Activated gamma-delta T cell (primary cell): Measurements from ENCODE around the gene RPL31.

Experiments used
- DNase-seq: peaks from one replicate; lab custom pipeline; 2025; lab: John Stamatoyannopoulos, UW

Gene RPL31

DNA sequence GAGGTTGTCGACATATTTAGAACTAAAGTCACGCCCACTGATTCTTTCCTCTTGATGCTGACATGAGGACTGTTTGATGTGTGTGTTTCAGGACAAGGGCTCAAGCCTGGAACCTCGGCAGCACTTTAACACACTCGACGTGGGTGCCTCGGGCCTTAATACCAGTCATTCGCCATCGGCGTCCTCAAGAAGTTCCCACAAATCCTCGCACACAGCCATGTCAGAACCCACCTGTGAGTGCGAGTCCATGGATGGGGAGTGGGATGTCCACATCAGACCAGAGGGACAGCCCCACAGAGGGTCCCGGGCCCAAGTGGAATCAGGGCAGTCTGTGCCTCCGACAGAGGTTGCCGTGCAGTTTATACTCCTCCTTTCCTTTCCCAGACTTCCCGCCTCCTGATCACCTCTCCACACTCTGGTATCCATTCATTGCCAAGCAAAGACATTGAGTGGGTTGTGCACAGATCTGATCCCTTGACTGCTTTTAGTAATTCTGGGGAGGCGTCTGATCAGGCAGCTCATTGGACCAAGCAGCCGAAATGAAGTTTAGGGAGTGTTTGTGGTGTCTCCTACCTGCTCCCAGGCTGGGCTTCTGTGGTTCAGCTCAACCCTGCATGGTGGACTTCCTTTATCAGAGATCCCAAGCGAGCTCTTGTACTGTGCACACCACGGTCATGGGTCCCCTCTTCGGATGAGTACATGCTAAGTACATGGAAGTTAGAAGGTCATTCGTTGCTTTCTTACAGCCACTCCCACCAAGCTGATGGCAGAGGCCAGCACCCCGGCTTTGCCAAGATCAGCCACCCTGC lies 27.2 kb upstream of the RPL31 start:
- no peak for DNase-seq

DNA sequence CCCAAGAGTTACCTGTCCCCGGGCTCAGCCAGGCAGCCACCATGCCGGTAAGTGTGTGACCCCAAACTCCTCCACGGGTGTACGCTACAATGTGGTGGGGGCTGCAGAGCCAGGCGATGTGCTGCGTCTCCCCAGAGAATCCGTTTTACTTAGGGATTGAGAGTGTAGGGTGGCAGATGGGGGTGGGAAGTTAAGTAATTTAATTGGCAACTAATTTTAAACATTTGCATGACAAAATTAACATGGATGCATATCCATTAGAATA lies 26.6 kb upstream of the RPL31 start:
- no peak for DNase-seq

DNA sequence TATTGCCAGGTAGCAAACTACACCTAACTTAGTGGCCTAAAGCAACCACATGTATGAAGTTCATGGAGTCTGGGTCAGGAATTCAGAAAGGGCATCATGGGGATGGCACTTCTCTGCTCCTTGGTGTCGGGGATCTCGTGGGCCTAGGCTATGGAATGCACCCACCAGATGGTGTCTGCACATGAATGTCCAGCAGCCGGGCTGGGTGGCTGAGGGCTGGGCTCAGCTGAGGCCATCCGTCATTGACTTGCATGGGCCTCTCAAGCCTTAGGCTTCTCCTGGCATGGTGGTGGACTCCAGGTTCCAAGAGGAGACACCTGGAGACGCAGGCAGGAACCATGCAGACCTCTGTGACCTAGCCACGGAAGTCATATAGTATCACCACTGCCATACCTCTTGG lies 26.0 kb upstream of the RPL31 start:
- DNase-seq, result no peak

DNA sequence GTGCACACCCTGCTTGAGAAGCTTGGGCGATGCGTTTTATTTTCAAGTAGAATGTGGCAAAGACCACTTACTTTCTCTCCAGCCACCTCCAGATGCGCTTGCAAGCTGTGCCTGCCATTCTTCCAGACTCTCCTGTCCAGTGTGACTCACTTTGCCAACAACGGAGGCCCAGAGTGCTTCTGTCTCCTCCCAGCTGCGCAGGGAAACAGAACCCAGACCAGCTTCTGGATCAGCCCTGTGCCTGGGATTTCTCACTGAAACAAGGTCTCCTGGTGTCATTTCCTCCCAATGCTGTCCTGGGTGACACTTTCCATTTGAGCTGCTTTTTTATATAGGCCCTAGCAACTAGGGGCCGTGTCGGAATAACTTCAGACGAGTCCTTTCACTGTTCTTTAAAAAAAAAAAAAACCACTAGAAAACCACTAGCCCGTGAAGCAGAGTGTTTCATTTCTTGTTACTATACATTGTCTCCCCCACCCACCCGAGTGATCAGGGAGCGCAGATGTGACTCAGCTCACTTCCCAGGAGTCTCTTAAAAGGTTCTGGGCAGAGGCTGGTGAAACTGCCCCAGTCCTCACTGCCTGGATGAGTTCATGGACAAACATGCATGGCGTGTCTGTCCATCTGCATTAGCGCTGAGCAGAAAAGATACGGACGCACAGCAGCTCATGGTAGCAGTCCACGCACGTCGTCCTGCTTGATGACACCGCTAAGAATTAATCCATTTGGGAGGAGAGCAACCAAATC lies 25.3 kb upstream of the RPL31 start:
- DNase-seq, result no peak

DNA sequence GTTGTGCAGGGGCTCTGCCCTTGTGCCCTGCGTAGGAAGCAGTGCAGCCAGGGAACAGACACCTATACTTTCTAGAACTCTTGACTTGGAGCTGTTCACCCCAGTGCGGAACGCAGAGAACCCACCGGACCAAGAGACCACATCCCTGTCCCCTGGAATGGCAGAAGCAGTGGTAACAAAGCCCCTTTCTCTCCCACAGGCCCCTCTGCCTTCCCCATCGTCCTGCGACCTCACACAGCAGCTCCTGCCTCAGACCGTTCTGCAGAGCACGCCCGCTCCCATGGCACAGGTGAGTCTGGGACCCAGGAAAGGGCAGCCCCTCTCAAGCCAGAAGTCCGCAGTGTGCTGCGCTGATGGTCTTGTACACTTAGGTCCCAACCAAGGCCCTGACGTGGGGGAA lies 24.6 kb upstream of the RPL31 start:
- no peak for DNase-seq

DNA sequence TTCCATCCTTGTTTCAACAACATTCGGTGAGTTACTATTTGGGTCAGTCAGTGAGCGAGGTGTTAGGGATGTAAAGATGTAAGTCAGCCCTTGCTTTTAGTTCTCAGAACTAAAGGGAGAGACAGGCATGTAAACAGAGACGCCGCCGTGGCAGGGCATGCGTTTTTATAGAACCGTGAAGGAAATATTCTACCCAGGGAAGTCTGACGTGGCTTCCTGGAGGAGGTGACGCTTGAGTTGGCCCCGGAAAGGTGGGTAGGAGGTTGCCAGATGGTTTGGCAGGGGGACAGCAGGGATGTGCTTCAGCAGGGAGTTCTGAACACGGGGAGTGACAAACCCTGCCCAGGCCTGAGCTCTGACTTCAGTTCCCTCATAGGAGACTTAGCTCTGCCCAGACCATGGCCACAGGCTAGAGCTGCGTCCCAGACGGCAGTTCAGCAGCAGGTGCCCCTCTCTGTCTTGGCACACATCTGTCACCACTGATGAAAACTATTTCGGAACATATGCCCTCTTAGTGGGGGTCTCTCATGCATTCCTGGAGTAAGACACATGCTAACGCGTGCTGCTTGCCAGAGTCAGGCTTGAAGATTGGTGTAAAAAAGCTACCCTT lies 23.4 kb upstream of the RPL31 start:
- no peak for DNase-seq

DNA sequence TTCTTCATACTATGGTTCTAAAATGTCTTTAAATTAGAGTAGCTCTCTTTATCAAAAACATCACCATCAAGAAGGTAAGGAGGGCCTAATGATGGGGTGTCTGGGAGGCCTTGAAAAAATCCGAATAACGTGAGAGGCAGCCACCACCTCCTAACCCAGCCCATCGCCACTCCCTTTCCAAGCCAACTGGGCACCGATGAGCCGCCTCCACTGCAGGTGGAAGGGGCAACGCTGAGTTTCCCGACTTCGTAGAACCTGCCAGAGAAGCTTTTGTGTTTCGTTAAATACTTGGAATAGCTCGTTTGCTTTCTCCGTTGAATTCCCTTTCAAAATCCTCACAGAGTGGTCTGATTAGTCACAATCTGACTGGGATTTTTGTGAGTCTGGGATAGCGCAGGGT lies 22.0 kb upstream of the RPL31 start:
- no peak for DNase-seq

DNA sequence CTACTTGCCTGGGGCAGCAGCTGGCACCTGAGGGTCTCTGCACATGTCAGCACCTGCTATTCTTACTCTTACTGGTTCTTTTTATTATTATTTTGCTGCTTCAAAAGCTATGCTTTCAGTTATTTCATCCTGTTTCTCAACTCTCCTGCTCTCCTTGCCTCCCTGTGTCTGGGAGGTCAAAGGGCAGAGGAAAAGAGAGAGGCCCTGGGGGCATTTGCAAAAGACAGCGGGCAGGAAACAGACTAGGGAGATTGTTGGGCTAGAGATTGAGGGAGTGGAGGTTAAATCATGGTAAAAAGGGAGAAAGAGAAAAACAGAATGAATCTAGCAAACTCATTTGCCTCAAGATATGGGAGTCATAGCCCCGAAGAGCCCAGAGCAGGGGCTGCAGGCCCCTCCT lies 21.1 kb upstream of the RPL31 start:
- DNase-seq, result no peak

DNA sequence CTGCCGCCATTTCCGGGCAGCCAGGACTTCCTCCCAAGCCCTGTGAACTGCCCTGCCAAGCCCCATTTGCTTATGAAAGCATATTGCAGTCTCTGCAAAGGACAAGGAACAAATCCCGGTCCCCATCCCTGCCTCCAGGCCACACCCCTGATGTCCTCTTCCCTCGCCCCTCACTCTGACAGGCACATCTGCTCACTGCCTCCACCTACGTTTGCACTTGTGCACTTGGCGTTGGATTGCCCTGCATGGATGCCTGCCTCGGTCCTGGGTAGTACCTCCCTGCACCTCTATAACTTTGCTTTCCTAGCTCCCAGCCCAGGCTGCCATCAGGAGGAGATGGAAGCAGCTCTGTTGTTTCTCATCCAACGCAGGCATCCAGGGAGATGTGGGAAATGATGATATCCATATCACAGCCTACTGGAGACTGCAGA lies 19.6 kb upstream of the RPL31 start:
- no peak for DNase-seq

DNA sequence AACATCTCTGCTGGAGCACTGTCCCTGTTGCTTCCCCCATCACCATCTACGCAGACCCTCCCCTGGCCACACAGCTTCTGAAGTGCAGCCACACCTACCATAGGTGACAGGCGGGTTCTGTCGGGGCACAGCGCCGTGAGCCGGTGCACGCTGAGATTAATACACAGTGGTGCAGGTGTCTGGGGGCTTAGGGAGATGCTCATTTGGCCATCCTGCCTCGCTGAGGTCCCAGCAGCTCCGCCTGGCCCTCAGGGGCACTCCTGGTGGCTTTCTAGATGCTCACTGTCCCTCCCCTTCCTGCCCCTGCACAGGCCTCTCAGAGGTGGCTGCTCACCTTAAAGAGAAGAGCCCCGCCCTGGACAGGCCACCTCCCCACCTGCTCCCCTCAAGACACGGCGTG lies 18.9 kb upstream of the RPL31 start:
- DNase-seq, result no peak

DNA sequence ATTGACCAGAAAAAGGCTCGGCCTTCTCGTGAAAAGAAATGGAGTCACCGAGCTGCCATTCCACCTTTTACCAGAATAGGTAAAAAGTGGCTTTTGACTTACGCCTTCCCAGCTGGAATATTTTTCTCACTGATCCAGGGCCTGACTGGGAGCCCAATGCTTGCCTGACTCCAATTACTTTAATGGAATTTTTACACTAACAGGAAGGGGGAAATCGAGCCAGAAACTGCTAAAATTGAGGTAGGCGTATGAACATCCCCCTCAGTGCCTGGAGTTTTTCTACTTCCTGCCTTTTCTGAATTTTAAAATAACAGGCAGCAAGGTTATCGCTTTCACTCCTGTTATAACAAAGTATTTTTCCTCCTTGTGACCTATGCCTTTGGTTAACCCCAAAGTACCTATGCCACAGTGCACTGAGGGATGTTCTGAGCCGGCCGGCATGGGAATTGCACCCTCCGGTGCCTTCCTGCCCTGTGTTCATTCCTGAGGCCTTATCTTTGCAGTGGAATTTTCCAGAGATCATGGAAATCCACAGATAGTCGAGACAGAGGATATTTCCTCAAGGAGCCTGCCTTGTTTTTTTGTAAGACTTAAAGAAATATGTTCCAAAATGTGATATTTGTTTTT lies 18.3 kb upstream of the RPL31 start:
- DNase-seq, result no peak

DNA sequence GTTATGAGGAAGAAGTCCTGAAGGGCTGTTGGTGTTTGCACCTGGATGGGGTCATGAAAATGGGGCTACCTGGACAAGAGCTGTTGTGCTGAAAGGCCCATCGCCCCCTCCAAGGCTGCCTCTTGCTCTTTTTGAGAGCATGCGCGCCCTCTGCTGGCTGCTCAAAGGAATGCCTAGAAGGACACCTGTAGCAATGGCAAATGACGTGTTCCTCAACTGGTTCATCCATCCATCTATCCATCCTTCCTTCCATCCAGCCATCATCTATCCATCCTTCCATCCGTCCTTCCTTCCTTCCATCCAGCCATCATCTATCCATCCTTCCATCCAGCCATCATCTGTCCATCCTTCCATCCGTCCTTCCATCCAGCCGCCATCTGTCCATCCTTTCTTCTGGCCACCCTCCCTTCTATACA lies 17.2 kb upstream of the RPL31 start:
- DNase-seq, result no peak

DNA sequence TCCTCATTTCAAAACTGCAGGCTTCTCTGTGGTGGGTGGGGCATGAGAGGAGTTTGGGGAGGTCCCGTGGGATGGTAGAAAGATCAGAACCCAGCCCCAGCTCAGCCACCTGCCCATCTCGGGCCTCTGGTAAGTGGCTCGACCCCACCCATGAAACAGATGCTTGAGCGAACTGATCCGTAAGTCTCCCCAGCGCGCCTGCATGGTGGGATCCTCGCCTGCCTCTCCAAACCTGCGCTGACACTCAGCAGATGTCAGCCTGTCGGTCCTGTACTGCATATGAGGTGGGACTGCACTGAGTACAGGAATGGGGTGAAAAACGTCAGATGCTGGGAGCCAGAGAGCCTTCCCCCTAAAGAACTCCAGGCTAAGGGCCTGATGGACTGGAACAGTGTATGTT lies 15.9 kb upstream of the RPL31 start:
- no peak for DNase-seq

DNA sequence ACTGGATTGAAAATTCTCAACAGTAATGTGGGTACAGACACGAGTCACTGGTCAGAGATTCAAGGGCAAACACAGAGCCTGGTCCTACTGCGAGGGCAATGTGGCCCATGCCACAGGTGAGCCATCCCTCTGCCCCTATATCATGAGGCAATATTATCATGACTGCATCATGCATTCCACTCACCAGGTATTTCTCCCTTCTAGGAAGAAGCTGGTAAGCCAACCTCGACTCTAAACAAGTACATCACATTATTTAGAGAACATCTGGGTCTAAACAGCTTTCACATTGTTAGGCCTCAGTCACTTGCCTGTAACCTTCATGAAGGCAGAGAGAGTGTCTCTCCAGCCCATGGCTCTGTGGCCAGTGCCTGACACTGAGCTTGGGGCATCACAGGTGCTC lies 14.6 kb upstream of the RPL31 start:
- DNase-seq, result no peak

DNA sequence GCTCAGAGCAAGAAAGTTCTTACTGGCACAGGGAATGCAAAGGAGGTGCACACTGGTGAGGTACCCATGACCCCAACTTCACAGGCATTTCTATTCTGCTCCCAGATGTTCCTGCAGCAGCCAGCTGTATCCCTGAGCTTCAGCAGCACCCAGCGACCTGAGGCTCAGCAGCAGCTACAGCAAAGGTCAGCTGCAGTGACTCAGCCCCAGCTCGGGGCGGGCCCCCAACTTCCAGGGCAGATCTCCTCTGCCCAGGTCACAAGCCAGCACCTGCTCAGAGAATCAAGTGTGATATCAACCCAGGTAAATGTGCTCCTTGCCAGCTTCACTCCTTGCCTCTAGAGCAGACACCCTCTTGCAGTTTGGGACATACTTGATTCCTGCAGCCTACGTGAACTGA lies 14.1 kb upstream of the RPL31 start:
- no peak for DNase-seq

DNA sequence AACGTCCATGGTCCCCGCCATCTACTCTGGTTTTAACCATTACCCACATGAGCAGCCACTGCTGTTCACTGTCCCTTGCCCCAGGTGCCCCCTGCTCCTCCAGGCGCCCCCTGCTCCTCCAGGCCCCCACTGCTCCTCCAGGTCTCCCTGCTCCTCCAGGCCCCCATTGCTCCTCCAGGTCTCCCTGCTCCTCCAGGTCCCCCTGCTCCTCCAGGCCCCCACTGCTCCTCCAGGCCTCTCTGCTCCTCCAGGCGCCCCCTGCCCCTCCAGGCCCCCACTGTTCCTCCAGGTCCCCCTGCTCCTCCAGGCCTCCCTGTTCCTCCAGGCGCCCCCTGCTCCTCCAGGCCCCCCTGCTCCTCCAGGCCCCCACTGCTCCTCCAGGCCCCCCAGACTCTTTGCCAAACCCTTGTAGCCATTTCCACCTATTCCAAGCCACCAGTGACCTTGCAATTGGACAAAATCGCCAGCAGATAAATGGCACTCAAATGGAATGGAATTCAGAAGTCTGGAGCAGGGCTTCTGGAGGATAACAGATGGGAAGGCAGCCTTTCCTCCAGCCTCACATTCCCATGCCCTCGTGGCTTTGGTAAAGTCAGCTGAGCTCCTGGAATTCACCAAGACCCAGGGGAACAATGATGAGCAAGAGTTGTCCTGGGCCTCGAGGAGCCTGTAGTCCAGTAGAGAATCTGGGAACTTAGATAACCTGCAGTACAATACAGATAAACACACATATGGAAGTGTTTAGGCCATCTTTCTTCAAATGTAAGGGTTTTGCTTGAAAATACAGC lies 13.3 kb upstream of the RPL31 start:
- no peak for DNase-seq

DNA sequence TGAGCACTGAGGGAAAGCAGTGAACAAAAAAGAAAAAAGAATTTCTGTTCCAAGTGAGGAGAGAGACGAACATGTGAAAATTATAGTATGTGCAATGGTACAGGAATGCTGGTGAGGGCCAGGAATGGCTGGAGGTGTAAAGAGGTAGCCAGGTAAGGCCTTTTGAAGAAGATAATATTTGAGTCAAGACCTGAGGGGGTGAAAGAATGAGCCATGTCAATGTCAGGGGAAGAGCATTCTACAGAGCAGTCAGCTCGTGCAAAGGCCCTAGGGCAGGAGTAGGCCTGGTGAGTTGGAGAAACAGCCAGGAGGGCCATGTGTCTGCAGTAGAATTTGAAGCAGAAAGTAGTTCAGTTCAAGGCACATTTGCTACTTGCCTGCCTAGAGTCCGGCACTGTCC lies 12.4 kb upstream of the RPL31 start:
- DNase-seq, result no peak

DNA sequence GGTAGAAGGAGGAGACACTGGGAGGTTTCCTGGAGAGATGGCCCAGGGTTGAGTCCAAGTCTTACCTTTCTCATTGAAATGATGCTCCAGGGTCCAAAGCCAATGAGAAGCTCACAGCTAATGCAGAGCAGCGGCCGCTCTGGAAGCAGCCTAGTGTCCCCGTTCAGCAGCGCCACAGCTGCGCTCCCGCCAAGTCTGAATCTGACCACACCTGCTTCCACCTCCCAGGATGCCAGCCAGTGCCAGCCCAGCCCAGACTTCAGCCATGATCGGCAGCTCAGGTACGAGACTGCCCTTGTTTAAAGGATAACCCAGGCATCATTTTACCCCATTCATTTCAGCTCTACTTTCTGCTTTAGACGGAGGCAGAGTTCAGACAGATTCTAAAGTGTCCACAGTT lies 11.9 kb upstream of the RPL31 start:
- DNase-seq, result no peak

DNA sequence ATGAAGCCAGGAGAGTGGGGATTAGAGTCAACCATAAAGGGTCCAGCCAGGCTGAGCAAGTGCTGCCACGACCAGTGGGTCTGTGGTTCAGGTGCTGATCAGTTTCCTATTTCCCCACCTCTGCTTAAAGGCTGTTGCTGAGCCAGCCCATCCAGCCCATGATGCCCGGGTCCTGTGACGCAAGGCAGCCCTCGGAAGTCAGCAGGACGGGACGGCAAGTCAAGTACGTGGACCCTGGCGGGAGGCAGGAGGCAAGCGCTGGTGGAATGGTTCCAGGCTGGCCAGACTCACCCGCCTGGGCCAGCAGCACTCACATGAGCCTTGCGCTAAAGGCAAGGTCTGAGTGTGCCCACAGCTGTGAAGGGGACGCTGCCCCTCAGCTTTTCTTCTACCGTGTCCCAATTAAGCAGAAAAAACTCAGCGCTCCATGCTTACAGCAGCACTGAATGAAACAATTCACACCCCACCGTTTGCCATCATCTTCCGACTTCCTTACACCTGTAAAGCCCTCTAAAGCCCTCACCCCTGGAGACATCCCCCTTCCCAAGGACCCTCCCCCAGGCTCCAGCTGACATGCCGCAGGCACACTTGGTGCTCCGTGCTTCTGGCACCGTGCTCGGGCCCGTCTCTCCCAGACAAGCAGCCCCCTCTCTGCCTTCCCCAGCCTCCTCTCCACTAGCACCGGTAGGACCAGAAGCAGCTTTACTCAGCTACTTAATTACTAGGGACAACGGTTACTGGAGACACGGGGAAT lies 11.3 kb upstream of the RPL31 start:
- no peak for DNase-seq

DNA sequence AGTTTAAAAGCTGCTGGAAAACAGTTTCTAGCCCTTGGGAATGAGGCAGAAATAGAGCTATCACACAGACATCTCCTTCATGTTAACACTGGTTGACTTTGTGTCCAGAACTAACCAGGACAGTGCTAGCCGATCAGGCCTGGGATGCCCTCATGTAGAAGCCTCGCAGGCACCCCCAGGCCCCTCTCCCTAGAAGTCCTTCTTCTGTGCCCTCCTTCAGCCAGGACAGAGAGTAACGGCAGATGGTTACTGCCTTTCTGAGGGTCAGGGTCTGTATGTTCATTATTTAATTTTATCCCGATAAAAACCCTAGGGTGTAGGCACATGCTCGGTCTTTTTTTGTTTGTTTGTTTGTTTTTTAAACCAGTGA lies 10.7 kb upstream of the RPL31 start:
- no peak for DNase-seq

DNA sequence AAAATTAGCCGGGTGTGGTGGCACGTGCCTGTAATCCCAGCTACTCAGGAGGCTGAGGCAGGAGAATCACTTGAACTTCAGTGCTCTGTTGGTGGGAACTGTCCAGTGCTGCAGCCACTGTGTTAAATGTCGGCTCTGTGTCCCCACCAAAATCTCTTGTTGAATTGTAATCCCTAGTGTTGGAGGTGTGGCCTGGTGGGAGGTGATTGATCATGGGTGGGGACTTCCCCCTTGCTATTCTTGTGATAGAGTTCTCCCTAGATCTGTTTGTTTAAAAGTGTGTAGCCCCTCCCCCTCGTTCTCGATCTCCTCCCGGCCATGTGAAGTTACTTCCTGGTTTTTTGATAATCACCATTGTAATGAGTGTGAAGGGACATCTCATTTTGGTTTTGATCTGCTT lies 9.8 kb upstream of the RPL31 start:
- no peak for DNase-seq

DNA sequence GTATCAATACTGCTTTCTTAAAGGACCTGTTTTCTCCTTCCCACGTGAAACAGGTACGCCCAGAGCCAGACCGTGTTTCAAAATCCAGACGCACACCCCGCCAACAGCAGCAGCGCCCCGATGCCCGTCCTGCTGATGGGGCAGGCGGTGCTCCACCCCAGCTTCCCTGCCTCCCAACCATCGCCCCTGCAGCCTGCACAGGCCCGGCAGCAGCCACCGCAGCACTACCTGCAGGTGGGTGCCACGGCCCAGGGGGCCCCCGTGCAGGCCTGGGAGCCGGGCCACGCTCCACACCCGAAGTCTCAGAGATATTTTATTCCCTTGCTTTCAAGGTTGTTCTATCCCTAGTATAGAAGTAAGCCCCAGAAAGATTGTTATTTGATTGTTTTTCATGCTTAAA lies 8.8 kb upstream of the RPL31 start:
- no peak for DNase-seq
